Brain microvascular endothelial cell (primary cell): Measurements from ENCODE around the gene LUZP4.
"Not testable (repeated sequence)": the region's sequence is repeated elsewhere in the genome, so short reads cannot be mapped to it uniquely, and the experiment has no call there.

Experiments used
- DNase-seq: peaks from one replicate; pipeline ENCODE4 v3.0.0-alpha.2; 2020
- H3K27ac ChIP-seq: fragments of 250-450 bp; sonication (Bioruptor Pico); 2 replicates; pipeline ENCODE4 v1.5.1; 2020; ENCODE audit warnings: mild to moderate bottlenecking, moderate library complexity
- H3K27me3 ChIP-seq: fragments of 250-450 bp; sonication (Bioruptor Pico); replicated peaks from 2 replicates; pipeline ENCODE4 v1.5.1; 2020; ENCODE audit warnings: mild to moderate bottlenecking
- H3K36me3 ChIP-seq: fragments of 250-450 bp; sonication (Bioruptor Pico); replicated peaks from 2 replicates; pipeline ENCODE4 v1.5.1; 2020; ENCODE audit warnings: mild to moderate bottlenecking
- H3K4me3 ChIP-seq: 2 replicates; pipeline ENCODE4 v1.5.1; 2011; ENCODE audit warnings: low read depth, mild to moderate bottlenecking, control low read depth, low read length, moderate library complexity
- CTCF ChIP-seq: IDR thresholded peaks from 2 replicates; pipeline ENCODE4 v1.5.1; 2011; ENCODE audit warnings: low read depth, mild to moderate bottlenecking, moderate library complexity, low read length, control low read depth, inconsistent platforms; ENCODE audit errors: missing control alignments
- in situ Hi-C: cut with HindIII; loops from 2 replicates; pipeline ENCODE4 v1.10.0; 2017; ENCODE audit warnings: low sequenced_read_pairs, low pct_ligation_motif_present

LUZP4 gene

GRCh38 chrX:115324194-115324593 lies 34.7 kb downstream of the LUZP4 start:
- no peak overlapping the region for H3K27ac ChIP-seq
- H3K4me3 ChIP-seq, result no peak overlapping the region
- H3K27me3 ChIP-seq, result no peaks in the 10 kb centered on the region
- in situ Hi-C loops, result no loop called here
- no peaks in the 10 kb centered on the region for H3K36me3 ChIP-seq
- DNase-seq, result peak; percentile 7
- TF ChIP-seq CTCF, result no peak

GRCh38 chrX:115329282-115329681 lies 39.8 kb downstream of the LUZP4 start:
- DNase-seq, result not testable (repeated sequence)

GRCh38 chrX:115330498-115331168 lies 41.1 kb downstream of the LUZP4 start:
- in situ Hi-C loops, result no loop called here
- Histone ChIP-seq H3K27ac (no peak overlapping the region), H3K4me3 (peak overlapping the region; percentile 31), H3K27me3 (no peaks in the 10 kb centered on the region), H3K36me3 (no peaks in the 10 kb centered on the region)
- DNase-seq, result peak; percentile 42
- peak; percentile 89 for TF ChIP-seq CTCF

More at GRCh38 chrX:115329282-115329681, 39.8 kb downstream of the LUZP4 start:
- in situ Hi-C loops, H3K27ac ChIP-seq, H3K36me3 ChIP-seq, H3K4me3 ChIP-seq, H3K27me3 ChIP-seq: not testable (repeated sequence)

GRCh38 chrX:115332832-115333231 lies 43.3 kb downstream of the LUZP4 start:
- Histone ChIP-seq H3K36me3 (no peaks in the 10 kb centered on the region), H3K4me3 (no peak overlapping the region), H3K27me3 (no peaks in the 10 kb centered on the region), H3K27ac (no peak overlapping the region)
- no peak for TF ChIP-seq CTCF
- in situ Hi-C loops, result no loop called here
- DNase-seq, result no peak

GRCh38 chrX:115333446-115333845 lies 43.9 kb downstream of the LUZP4 start:
- no peak overlapping the region for H3K27ac ChIP-seq
- H3K27me3 ChIP-seq, result no peaks in the 10 kb centered on the region
- DNase-seq, result peak; percentile 16
- H3K4me3 ChIP-seq, result no peak overlapping the region
- TF ChIP-seq CTCF, result no peak
- in situ Hi-C loops, result no loop called here
- H3K36me3 ChIP-seq, result no peaks in the 10 kb centered on the region

GRCh38 chrX:115337491-115338144 lies 48.1 kb downstream of the LUZP4 start:
- Histone ChIP-seq H3K36me3 (no peaks in the 10 kb centered on the region), H3K27ac (no peak overlapping the region), H3K4me3 (no peak overlapping the region), H3K27me3 (no peaks in the 10 kb centered on the region)
- in situ Hi-C loops, result no loop called here
- TF ChIP-seq CTCF, result no peak
- peak; percentile 31 for DNase-seq
